Endothelial cell (in vitro differentiated cells): Measurements from ENCODE around the gene SMPD3. TPM values are rescaled to one million over a fixed set of nuclear protein-coding genes. Genes with fewer than 3 reads are reported as not detected.

Experiments used
- DNase-seq: peaks from one replicate; pipeline ENCODE4 v3.0.0; 2021; ENCODE audit warnings: low spot score
- H3K27ac Mint-ChIP-seq: one replicate; pipeline ENCODE4 v1.8.0; 2021; ENCODE audit warnings: mixed read lengths, inconsistent platforms; ENCODE audit not compliant: unreplicated experiment
- H3K27me3 Mint-ChIP-seq: one replicate; pipeline ENCODE4 v1.8.0; 2021; ENCODE audit warnings: mild to moderate bottlenecking, moderate library complexity, mixed read lengths, inconsistent platforms; ENCODE audit not compliant: unreplicated experiment
- H3K36me3 Mint-ChIP-seq: one replicate; pipeline ENCODE4 v1.8.0; 2021; ENCODE audit warnings: mild to moderate bottlenecking, low read depth, mixed read lengths, inconsistent platforms; ENCODE audit not compliant: unreplicated experiment
- H3K4me1 Mint-ChIP-seq: one replicate; pipeline ENCODE4 v1.8.0; 2021; ENCODE audit warnings: mild to moderate bottlenecking, mixed read lengths, inconsistent platforms; ENCODE audit not compliant: unreplicated experiment
- H3K4me3 Mint-ChIP-seq: one replicate; pipeline ENCODE4 v1.8.0; 2021; ENCODE audit warnings: mild to moderate bottlenecking, mixed read lengths, inconsistent platforms; ENCODE audit not compliant: unreplicated experiment
- H3K9me3 Mint-ChIP-seq: one replicate; pipeline ENCODE4 v1.8.0; 2021; ENCODE audit warnings: mixed read lengths, inconsistent platforms; ENCODE audit not compliant: unreplicated experiment
- CTCF ChIP-seq: fragments of 200-600 bp; sonication (generic); IDR thresholded peaks from one replicate; pipeline ENCODE4 v1.5.0; 2021; ENCODE audit warnings: antibody characterized with exemption; ENCODE audit not compliant: unreplicated experiment
- total RNA-seq: library from RNA; stranded (reverse); fragmentation: NEBNext Ultra II Directional; extraction: Animal tissue kit (Norgen Biotek cat#: 25700); gene quantifications from one replicate; pipeline ENCODE4 v1.2.1, GENCODE V29; 2021; ENCODE audit not compliant: unreplicated experiment

The SMPD3 gene
- total RNA-seq, 1 donor from 2014 or later = not detected

GRCh38 chr16:68380676-68381362, 67.5 kb downstream of the SMPD3 start:
- TF ChIP-seq CTCF = no peak
- Mint-ChIP-seq H3K27me3 (peaks cover 1% of the 10 kb centered on the region), H3K27ac (peak overlapping the region; percentile 45), H3K4me1 (no peaks in the 10 kb centered on the region), H3K36me3 (peaks cover 5% of the 10 kb centered on the region), H3K9me3 (no peaks in the 10 kb centered on the region), H3K4me3 (no peak overlapping the region)
- DNase-seq = no peak

- no peaks in the 10 kb centered on the region for H3K9me3 Mint-ChIP-seq
- no peaks in the 10 kb centered on the region for H3K4me1 Mint-ChIP-seq
- H3K27me3 Mint-ChIP-seq = peaks cover 1% of the 10 kb centered on the region
- DNase-seq = no peak
- no peak overlapping the region for H3K4me3 Mint-ChIP-seq
- H3K27ac Mint-ChIP-seq = no peak overlapping the region
- no peak for TF ChIP-seq CTCF
- peaks cover 5% of the 10 kb centered on the region for H3K36me3 Mint-ChIP-seq
Measured at GRCh38 chr16:68380348-68380670, 68.0 kb downstream of the SMPD3 start.

- Mint-ChIP-seq H3K9me3 (no peaks in the 10 kb centered on the region), H3K4me1 (no peaks in the 10 kb centered on the region), H3K27ac (no peak overlapping the region), H3K4me3 (no peak overlapping the region), H3K27me3 (peaks cover 1% of the 10 kb centered on the region), H3K36me3 (peaks cover 5% of the 10 kb centered on the region)
- no peak for DNase-seq
- TF ChIP-seq CTCF = no peak
Measured at GRCh38 chr16:68379472-68380347, 68.6 kb downstream of the SMPD3 start.

GRCh38 chr16:68378436-68379415, 69.6 kb downstream of the SMPD3 start:
- Mint-ChIP-seq H3K36me3 (peaks cover 5% of the 10 kb centered on the region), H3K27ac (no peak overlapping the region), H3K27me3 (peaks cover 4% of the 10 kb centered on the region), H3K4me1 (no peaks in the 10 kb centered on the region), H3K4me3 (no peak overlapping the region), H3K9me3 (no peaks in the 10 kb centered on the region)
- no peak for TF ChIP-seq CTCF
- no peak for DNase-seq
